GM20431 (cell line): Measurements from ENCODE around the gene NFATC2.

Experiments used
- in situ Hi-C: fragments of 300-500 bp; cut with MseI, MboI; formaldehyde crosslinking; loops from one replicate; pipeline ENCODE4 v1.15.0; 2020; ENCODE audit warnings: low sequenced_read_pairs; ENCODE audit not compliant: unreplicated experiment

Gene NFATC2

DNA sequence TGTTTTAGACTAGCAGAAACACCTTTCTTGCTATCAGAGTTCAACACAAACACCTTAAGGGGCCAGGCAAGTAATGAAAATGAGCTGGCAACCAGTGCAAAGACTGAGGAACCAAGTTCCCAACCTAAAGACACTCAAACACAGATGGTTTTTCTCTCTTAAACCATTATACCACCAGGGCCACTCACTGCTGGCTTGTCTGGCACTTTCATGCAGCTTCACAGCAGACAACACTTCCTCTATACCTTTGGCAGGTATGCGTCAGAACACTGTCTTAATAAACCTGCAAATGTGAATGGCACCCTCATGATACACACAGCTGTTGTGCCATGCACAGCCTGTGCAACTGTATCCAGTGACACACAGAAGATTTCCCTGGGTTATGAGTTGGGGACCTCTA, 41.6 kb downstream of the NFATC2 start:
- in situ Hi-C loops = no loop called here

- in situ Hi-C loops = no loop called here
These were observed 42.2 kb downstream of the NFATC2 start for GRCh38 chr20:51500311-51500710.

- in situ Hi-C loops = no loop called here
These were observed 43.6 kb downstream of the NFATC2 start for GRCh38 chr20:51498765-51499540.

DNA sequence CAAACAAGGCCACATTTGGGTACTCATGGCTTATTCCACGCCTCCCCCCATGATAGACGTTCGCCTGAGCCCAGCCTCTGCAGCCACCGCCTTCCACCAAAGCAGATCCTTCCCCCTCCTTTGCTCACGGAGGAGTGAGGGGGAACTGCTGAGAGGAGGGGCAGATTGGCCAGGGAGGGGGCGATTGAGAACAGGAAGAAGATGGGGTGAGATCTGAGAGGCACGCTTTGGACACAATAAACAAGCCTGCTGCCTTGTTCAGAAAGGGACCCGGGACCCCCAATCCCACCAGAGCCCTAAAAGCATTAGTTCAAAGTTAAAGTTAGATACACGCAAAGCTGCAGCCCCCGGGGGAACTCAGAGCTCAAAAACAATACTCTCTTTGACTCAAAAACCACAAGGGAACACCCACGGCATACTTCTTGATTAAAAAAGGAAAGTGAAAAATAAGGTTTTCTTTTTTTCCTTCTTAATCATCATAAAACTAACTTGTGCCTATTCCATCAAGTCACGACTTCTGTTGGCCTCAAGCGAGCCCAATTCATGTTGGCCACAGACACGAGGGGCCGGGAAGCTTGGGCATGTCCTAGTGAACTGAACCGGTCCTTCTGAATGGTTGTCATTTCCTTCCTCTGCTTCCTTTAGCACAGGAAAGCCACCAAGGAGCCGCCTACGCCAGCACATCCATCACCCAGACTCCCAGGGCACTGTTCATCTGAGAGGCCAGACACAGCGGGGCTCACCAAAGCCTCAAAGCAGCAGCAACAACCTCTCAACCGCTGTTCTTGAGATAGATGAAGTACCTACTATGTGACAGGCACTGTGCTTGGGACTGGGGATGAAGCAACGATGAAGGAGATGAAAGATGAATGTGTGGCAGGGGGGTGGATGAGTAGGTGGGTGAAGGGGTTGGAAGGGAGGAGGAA, 44.7 kb downstream of the NFATC2 start:
- in situ Hi-C loops = no loop called here

DNA sequence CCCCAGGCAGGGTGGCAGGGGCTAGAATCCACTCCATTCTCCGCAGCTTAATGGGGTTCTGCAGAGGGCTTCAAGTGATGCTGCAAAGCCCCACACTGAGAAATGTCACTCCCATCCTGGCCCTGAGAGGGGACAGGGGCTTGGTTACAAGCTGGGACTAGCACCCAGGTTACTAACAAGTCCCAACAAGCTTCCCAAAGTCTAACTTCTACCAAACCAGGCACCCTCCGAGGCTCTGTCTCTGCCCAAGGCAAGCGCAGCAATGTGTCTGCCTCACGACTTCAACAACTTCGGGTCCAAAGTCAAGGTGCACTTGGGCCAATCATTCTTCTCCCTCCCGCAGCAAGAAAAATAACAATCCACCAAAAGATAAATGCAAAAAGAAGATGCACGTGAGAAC, 45.6 kb downstream of the NFATC2 start:
- in situ Hi-C loops = no loop called here

- in situ Hi-C loops = no loop called here
These were observed 46.5 kb downstream of the NFATC2 start for GRCh38 chr20:51495921-51496545.

DNA sequence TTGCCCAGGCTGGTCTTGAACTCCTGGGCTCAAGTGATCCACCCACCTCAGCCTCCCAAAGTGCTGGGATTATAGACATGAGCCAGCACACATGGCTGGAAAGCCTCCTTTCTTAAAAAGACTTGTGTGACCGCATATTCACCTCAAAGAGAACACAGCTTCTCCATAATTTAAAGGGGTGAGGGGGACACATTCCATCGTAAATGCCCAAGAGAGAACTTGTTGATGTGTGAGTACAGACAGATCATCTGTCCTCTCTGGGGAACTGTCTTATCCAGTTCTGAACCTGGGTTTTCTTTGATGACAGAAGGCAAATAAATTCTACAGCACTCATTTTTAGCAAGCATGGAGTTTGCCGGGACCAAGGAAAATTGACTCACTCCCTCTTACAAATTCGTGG, 47.2 kb downstream of the NFATC2 start:
- in situ Hi-C loops = no loop called here

DNA sequence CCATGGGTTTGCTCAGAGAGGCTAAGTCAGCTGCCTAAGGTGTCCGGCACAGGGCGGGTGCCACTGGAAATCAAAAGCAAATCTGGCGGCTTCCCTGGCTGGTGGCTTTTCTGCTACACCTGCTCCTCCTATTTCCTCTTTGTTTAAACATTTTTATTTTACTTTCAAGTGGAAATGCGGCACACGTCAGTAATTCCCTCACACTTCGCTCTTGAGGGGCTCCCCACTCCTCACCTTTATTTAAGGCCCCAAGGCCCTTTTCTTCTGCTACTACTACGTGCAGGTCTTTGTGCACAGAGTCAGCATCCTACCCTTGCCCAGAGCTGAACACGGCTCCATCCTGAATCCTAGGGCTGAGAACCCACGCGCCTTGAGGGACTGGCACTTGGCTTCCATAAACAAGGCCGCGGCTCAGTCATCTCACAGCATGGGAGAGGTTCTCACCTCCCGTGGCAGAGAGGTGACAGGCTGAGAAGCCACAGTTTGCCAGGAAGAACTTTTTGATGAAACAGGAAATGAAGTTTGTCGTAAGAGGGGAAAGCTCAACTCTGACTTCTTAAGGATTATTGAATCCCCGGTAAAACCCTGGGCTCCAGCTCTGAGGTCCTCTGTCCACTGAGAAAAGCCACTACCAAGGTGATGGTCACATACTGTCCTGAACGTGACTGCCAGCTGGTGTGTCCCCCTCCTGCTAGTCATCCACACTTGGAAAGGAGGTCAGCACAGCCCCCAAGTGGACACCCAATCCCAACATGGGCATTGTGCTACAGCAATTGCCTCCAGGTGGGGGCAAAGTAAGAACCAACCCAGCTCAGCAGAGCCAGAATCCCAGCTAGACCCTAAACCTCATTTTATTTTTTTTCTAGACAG, 48.0 kb downstream of the NFATC2 start:
- in situ Hi-C loops = no loop called here

GRCh38 chr20:51493346-51493791, 49.1 kb downstream of the NFATC2 start:
- in situ Hi-C loops = no loop called here

- in situ Hi-C loops = no loop called here
These were observed 50.1 kb downstream of the NFATC2 start for GRCh38 chr20:51492167-51493092.

DNA sequence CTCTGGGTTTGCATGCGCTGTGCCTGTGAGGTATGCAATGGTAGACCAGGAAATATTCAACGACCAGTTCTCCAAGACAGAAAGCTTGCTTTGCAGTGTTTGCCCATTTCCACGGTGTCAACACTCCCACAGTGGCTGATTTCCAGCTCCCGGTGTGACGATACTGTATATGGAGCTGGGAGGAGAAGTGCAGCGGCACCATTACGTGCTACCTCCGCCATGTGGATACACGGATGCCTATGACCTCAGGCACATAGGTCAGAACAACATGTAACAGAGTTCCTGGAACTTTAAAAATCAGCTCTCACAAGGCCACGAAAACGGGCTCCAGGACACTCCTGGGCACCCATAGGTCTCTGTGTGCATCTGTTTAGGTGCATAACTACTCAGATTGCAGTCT, 51.1 kb downstream of the NFATC2 start:
- in situ Hi-C loops = no loop called here

- in situ Hi-C loops = no loop called here
These were observed 51.9 kb downstream of the NFATC2 start for GRCh38 chr20:51490635-51491034.

DNA sequence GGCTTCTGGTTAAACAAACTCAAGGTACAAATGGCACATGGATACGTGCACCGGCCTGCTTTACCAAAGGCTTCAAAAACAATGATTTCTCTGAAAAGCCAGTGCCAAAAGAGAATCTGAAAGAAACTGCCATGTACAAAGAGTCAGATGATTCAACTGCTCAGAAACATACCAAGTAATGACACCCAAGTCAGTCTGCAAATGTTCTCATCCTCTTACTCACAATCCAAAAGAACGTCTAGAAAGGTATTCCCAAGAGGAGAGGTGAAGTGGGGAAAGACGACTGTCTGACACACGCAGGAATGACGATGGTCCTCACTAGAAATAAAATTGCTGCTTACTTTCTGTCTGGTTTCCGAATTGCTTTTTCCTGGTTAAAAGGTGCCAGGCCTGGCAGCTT, 52.9 kb downstream of the NFATC2 start:
- in situ Hi-C loops = no loop called here

DNA sequence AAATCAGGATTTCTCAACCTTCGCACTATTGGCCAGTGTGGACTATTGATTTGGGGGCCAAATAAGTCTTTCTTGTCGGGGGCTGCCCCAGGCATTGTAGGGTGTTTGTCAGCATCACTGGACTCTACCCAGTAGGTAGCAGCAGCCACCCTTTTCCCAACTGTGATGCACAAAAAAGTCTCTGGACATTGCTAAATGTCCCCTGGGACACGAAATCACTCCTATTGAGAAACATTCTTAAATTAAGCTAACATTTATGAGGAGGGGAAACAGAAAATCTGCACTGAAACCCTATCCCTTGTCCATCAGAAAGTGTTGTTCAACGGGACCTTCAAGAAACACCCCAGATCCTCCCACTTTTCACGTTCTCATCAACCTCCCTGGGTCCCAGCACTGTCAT, 54.2 kb downstream of the NFATC2 start:
- in situ Hi-C loops = no loop called here

GRCh38 chr20:51487565-51488268, 54.8 kb downstream of the NFATC2 start:
- in situ Hi-C loops = no loop called here

DNA sequence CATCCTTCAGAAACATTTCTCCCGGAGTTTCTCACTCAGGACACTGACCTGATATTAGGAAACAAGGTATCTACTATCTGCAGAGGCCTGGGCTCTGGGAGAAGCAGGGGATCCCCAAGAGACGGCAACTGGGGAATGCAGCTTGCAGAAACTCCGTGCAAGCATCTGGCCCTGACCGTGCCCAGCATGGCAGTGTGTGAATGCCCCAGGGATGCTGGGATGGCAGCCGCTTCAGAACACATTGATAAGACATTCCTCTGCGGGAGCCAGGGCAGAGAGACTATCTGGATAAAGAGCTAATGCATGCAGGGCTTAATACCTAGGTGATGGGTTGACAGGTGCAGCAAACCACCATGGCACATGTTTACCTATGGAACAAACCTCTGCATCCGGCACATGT, 55.4 kb downstream of the NFATC2 start:
- in situ Hi-C loops = no loop called here

DNA sequence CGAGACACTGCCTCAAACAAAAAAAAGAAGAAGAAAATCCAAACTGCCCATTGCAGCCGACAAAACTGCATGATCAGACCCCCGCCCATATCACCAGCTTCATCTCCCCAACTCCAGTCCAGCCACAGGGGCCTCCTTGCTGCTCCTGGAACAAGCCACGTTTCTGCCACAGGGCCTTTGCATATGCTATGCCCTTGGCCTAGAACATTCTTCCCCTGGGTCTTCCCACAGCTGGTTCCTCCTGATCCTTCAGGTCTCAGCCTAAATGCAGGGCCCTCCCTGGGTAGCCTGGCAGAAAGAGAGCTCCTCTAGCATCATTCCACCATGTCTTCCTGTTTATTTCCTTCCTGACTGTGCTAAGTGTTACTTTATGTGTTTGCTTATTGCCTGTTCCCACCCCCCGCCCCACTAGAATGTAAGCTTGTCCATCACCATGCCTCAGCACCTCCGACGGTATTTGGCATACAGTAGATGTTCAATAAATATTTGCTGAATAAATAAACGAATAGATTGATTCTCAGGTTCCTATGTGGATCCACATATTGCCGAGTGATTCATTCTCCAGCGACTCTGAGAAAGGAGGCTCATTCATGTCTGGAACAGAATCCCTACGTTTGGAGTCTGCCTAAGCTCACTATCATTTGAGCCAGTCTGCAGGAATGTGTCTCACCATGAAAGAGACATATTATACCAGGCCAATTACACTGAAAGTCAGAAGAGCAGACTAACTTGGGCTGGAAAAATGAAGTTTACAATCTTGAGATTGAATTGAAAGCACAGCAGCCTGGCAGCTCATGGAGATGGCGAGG, 56.1 kb downstream of the NFATC2 start:
- in situ Hi-C loops = no loop called here
